GM21717 (cell line): Measurements from ENCODE around the gene DDX54.
"Not testable (repeated sequence)": the region's sequence is repeated elsewhere in the genome, so short reads cannot be mapped to it uniquely, and the experiment has no call there.

Source experiments
- ATAC-seq: cut with Tn5 transposase; IDR thresholded peaks from one replicate; pipeline ENCODE4 v1.9.1; 2021; ENCODE audit warnings: mild to moderate bottlenecking, moderate library complexity; ENCODE audit not compliant: unreplicated experiment

The DDX54 gene

GRCh38 chr12:113128802-113129663, 56.2 kb downstream of the DDX54 start:
- no peak for ATAC-seq

GRCh38 chr12:113127791-113128199, 57.5 kb downstream of the DDX54 start:
- ATAC-seq: no peak

GRCh38 chr12:113120670-113121370, 64.5 kb downstream of the DDX54 start:
- no peak for ATAC-seq

- ATAC-seq: no peak
Observed at GRCh38 chr12:113119980-113120669, 65.2 kb downstream of the DDX54 start.

- ATAC-seq: no peak
Observed at GRCh38 chr12:113118142-113118541, 67.1 kb downstream of the DDX54 start.

- ATAC-seq: not testable (repeated sequence)
Observed at GRCh38 chr12:113117684-113118083, 67.6 kb downstream of the DDX54 start.

GRCh38 chr12:113116875-113117274, 68.4 kb downstream of the DDX54 start:
- no peak for ATAC-seq

- no peak for ATAC-seq
Observed at GRCh38 chr12:113115455-113116126, 69.7 kb downstream of the DDX54 start.

GRCh38 chr12:113114447-113115178, 70.7 kb downstream of the DDX54 start:
- no peak for ATAC-seq

GRCh38 chr12:113113397-113113796, 71.9 kb downstream of the DDX54 start:
- no peak for ATAC-seq

GRCh38 chr12:113112043-113112899, 73.0 kb downstream of the DDX54 start:
- no peak for ATAC-seq

- no peak for ATAC-seq
Observed at GRCh38 chr12:113111247-113111646, 74.0 kb downstream of the DDX54 start.

- ATAC-seq: no peak
Observed at GRCh38 chr12:113109872-113110599, 75.2 kb downstream of the DDX54 start.

GRCh38 chr12:113109360-113109759, 75.9 kb downstream of the DDX54 start:
- ATAC-seq: no peak

GRCh38 chr12:113108308-113108707, 77.0 kb downstream of the DDX54 start:
- ATAC-seq: no peak
